GM18519 (cell line): Measurements from ENCODE around the gene PSMA2.
"Not testable (repeated sequence)": the region's sequence is repeated elsewhere in the genome, so short reads cannot be mapped to it uniquely, and the experiment has no call there.

Experiments used
- ATAC-seq: cut with Tn5 transposase; IDR thresholded peaks from one replicate; pipeline ENCODE4 v1.9.1; 2021; ENCODE audit warnings: mild to moderate bottlenecking, moderate library complexity; ENCODE audit not compliant: unreplicated experiment, low FRiP score

Gene PSMA2

GRCh38 chr7:42910306-42910705 lies 21.7 kb downstream of the PSMA2 start:
- no peak for ATAC-seq

DNA sequence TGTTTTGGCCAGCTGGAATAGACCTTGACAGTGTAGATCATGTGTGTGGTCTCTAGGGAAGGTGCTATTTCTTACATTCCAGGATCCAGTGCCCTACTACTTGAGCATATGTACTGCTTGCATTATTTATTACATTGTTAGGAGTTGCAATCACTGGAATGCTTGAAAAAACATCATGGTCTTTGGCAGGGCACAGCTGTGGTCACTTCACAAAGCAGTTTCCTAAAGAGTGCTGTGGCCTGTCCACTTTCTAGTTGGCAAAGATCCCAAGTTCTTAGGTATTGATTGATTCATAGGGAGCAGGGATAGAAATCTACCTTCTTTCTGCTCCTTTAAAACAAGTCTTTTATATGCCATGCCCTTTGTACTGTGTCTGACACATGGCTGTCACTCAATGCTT lies 24.7 kb downstream of the PSMA2 start:
- ATAC-seq = no peak

DNA sequence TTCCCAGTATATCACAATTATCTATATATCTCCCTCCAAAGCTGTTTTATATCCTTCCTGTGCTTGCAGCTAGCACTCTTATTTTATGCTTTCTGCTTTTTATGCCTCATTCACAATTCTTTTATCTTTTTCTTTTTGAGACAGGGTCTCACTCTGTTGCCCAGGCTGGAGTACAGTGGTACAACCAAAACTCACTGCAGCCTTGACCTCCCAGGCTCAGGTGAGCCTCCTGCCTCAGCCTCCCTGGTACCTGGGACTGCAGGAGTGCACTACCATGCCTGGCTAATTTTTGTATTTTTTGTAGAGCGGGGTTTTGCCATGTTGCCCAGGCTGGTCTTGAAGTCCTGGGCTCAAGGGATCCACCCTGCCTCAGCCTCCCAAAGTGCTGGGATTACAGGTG lies 25.8 kb downstream of the PSMA2 start:
- ATAC-seq = no peak

GRCh38 chr7:42902331-42902730 lies 29.6 kb downstream of the PSMA2 start:
- no peak for ATAC-seq

- no peak for ATAC-seq
Measured at GRCh38 chr7:42900842-42901241, 31.1 kb downstream of the PSMA2 start.

DNA sequence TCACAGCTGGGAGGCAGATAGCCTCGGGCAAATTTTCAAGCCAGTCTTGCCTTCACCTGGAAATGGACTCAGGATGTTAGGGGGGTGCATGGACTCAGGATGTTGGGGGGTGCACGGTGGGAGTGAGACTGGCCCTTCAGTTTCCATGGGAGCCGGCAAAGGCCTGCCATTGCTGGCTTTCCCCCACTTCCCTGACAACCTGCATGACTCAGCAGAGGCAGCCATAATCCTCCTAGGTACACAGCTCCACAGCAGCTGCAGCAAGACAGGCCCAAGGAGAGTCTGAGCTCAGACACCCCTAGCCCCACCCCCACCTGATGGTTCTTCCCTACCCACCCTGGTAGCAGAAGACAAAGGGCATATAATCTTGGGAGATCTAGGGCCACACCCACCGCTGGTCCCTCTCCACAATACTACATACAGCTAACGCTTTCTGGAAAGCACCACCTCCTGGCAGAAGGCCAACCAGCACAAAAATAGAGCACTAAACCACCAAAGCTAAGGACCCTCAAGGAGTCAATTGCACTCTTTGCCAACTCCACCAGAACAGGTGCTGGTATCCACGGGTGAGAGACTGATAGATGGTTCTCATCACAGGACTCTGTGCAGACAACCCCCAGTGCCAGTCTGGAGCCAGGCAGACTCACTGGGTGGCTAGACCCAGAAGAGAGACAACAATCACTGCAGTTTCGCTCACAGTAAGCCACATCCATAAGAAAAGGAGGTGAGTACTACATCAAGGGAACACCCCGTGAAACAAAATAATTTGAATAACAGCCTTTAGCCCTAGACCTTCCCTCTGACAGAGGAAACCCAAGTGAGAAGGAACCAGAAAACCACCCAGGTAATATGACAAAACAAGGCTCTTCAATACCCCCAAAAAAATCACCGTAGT lies 38.4 kb downstream of the PSMA2 start:
- ATAC-seq = no peak

- no peak for ATAC-seq
Measured at GRCh38 chr7:42886893-42887505, 45.0 kb downstream of the PSMA2 start.

GRCh38 chr7:42886129-42886528 lies 45.8 kb downstream of the PSMA2 start:
- no peak for ATAC-seq

- ATAC-seq = not testable (repeated sequence)
Measured at GRCh38 chr7:42885183-42885582, 46.8 kb downstream of the PSMA2 start.

- ATAC-seq = no peak
Measured at GRCh38 chr7:42883950-42884349, 48.0 kb downstream of the PSMA2 start.

DNA sequence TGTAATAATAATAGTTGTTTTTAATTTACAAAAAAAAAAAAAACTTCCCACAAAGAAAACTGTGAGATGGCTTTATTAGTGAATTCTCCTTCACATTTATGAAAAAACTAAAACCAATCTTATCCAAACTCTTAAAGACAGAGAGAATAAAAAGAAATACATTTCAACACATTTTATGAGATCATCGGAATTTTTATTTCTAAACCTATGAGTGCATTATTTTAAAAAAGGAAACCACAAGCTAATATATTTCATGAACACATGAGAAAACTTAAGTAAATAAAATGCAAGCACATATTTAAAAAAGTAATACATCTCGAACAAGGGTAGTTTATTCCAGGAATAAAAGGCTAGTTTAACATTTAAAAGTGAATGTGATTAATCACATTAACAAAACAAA lies 51.6 kb downstream of the PSMA2 start:
- no peak for ATAC-seq

- ATAC-seq = no peak
Measured at GRCh38 chr7:42878303-42878702, 53.7 kb downstream of the PSMA2 start.

DNA sequence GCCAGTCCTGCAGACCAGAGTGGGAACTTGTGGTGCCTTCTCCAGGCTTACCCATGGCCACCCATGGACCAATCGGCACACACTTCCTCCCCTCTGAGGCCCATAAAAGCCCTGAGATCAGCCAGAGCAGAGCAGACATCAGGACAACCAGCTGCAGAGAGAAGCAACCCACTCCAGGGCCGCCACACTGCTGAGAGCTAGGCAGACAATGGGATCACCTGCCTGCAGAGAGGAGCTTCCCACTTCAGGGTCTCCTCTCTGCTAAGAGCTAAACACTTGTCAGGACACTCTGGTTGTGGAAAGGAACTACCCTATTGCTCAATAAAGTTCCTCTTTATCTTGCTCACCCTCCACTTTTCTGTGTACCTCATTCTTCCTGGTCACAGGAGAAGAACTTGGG lies 54.1 kb downstream of the PSMA2 start:
- no peak for ATAC-seq

DNA sequence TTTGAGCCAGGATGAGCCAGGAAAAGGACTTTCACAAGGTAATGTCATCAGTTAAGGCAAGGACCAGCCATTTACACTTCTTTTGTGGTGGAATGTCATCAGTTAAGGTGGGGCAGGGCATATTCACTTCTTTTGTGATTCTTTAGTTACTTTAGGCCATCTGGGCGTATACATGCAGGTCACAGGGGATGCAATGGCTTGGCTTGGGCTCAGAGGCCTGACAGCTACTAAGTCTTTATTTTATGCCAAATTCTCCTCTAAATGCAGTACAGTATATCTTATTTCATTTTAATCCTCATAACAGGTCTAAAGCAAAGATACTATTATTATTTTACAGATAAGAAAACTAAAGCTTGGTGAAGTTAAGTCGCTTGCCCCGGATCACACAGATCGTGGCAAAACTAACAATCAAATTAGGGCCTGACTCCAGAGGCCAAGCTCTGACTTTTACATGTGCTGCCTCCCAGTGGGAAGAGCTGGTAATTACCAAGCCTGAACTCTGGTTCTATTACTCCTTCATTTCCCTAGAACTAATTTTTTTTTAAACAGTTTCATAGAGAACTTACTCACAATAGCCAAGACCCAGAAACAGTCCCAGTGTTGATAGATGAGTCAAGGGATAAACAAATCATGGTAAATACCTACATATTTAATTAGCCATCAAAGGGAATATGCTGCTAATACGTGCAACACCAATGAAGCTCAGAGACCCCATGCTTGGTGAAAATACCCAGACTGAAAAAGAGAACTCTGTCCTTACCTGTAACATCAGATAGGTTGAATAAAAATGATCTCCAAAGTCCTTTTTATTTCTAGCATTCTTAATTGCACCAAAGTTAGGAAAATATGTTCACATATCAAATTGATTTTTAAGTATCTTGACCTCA lies 55.5 kb downstream of the PSMA2 start:
- ATAC-seq = peak; percentile 91

GRCh38 chr7:42869131-42870020 lies 62.6 kb downstream of the PSMA2 start:
- peak; percentile 98 for ATAC-seq

GRCh38 chr7:42868480-42868879 lies 63.5 kb downstream of the PSMA2 start:
- ATAC-seq = no peak
